Body of pancreas (tissue), 4 donors: ENCODE results near the gene CSPG4. TPM values are rescaled to one million over a fixed set of nuclear protein-coding genes. Genes with fewer than 3 reads are reported as not detected.
"Not testable (repeated sequence)": the region's sequence is repeated elsewhere in the genome, so short reads cannot be mapped to it uniquely, and the experiment has no call there.

Experiments used
- ATAC-seq: fragments of 150-250 bp; one replicate; pipeline ENCODE4 v1.9.1; 2016
- DNase-seq, 4 donors: peaks; one replicate each; pipeline ENCODE4 v3.0.0-alpha.2; 2019
- H3K27ac ChIP-seq, 4 donors: fragments of 200-600 bp; sonication (generic); 1 replicate in 3 of 4; 2 replicates in 1 of 4; pipeline versions ENCODE4 v1.5.1 to v1.6.1; 2016 to 2019; ENCODE audit warnings: mild to moderate bottlenecking in 1 of 4, mixed read lengths in 1 of 4, moderate library complexity in 1 of 4
- H3K27me3 ChIP-seq, 2 donors: fragments of 200-600 bp; sonication (generic); one replicate each; pipeline ENCODE4 v1.6.0; 2016; ENCODE audit warnings: mild to moderate bottlenecking in 1 of 2
- H3K36me3 ChIP-seq, 2 donors: fragments of 200-600 bp; sonication (generic); replicated peaks in 1 of 2; 2 replicates each; pipeline ENCODE4 v1.5.1; 2016; ENCODE audit warnings: low read depth in 2 of 2; ENCODE audit not compliant: insufficient read depth in 1 of 2
- H3K4me1 ChIP-seq: fragments of 200-600 bp; sonication (generic); one replicate; pipeline ENCODE4 v1.6.0; 2016
- H3K4me3 ChIP-seq, 2 donors: fragments of 200-600 bp; sonication (generic); 1 replicate in 1 of 2; 2 replicates in 1 of 2; pipeline ENCODE4 v1.5.1; 2016 to 2019
- H3K9me3 ChIP-seq, 3 donors: fragments of 200-600 bp; sonication (generic); 1 replicate in 2 of 3; 2 replicates in 1 of 3; pipeline ENCODE4 v1.5.1; 2016
- CTCF ChIP-seq, 7 experiments: fragments of 450-650 bp in 4 of 7; fragments of 200-600 bp in 3 of 7; sonication (generic) in 3 of 7; IDR thresholded peaks; one replicate each; pipeline ENCODE4 v1.5.1; 2016 to 2019; ENCODE audit warnings: antibody characterized with exemption in 7 of 7
- POLR2A ChIP-seq, 3 donors: fragments of 450-650 bp; IDR thresholded peaks; one replicate each; pipeline ENCODE4 v1.6.1; 2016; ENCODE audit warnings: antibody characterized with exemption in 3 of 3, mild to moderate bottlenecking in 2 of 3
- WGBS, 2 donors: methylation state at CpG; one replicate each; pipeline ENCODE4 v1.1.5; 2017; 5-methylcytosine and 5-hydroxymethylcytosine counted together
- intact Hi-C: fragments of 100-400 bp; cut with DNase I; formaldehyde crosslinking; loops from one replicate; pipeline ENCODE4 v1.15.1; 2023
- total RNA-seq, 2 donors: library from RNA; depleted of rRNA; stranded (reverse); fragments of >200 nt; gene quantifications; one replicate each; pipeline ENCODE4 v1.1.0, GENCODE V29; 2016

Gene CSPG4
- total RNA-seq, 2 donors from 2014 or later, result 3.1 to 13.8 TPM

GRCh38 chr15:75732177-75732808 is 19.6 kb upstream of the CSPG4 start:
- ATAC-seq, result no peak
- H3K4me1 ChIP-seq, result no peaks in the 10 kb centered on the region
- H3K9me3 ChIP-seq, result no peaks in the 10 kb centered on the region
- H3K27ac ChIP-seq, result no peak overlapping the region
- H3K36me3 ChIP-seq, result no peaks in the 10 kb centered on the region
- no peak for DNase-seq
- 47 to 67% methylated on average over 9 to 16 of the region's 16 CpGs for WGBS, 2 donors
- H3K4me3 ChIP-seq, result no peak overlapping the region
- no peak for TF ChIP-seq CTCF (IDR thresholded peaks at IDR 0.05)
- no peak for TF ChIP-seq POLR2A (IDR thresholded peaks at IDR 0.05)
- H3K27me3 ChIP-seq, result no peaks in the 10 kb centered on the region
- intact Hi-C loops, result no loop called here

DNA sequence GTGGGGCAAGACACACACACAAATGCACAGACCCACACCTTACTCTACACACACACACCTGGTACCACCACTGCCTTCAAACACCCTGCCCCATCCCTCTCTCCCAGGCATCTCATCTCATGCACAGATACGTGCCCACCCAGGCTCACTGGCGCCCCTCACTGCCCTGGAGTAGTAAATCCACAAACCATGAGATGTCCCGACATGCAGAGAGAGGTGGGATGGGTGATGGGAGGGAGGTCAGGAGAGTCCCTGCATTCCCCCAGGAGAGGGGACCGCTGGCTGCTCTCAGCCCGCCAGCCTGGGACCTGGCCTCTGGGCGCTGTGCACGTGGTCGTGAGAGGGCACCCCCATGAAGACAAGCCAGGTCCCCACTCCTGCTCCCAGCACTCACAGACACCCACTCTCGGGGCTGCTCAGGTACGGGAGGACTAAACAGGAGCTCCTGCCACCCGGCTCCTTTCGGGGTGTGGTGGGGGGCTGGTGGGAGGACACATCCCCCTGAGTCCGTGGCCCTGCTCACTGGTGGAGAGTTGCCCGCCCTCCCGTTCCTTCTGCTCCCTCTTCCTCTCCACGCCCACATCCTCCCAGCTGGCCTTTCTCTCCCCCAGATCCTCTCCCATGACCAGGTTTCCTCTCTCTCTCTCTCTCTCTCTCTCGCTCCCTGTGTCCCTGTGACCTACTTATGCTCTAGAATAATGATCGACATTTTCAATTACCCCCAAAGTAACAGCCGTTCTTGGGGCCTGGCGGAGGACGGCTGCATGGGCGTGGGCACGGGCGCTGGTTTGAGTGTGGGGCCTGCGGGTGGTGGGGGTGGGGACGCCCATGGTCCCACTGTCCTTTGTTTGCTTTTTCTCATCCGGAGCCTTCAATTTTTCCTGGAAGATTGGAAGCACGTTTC is 18.9 kb upstream of the CSPG4 start:
- WGBS, 2 donors, result 43 to 56% methylated on average over 20 to 28 of the region's 28 CpGs
- H3K27ac ChIP-seq, result no peak overlapping the region

GRCh38 chr15:75730376-75731247 is 18.0 kb upstream of the CSPG4 start:
- H3K27me3 ChIP-seq, H3K9me3 ChIP-seq, H3K27ac ChIP-seq, H3K4me3 ChIP-seq, intact Hi-C loops, H3K4me1 ChIP-seq, H3K36me3 ChIP-seq, ATAC-seq, DNase-seq: not testable (repeated sequence)
- 85 to 87% methylated on average over 13 to 17 of the region's 17 CpGs for WGBS, 2 donors

More for the DNA sequence above, 18.9 kb upstream of the CSPG4 start:
- intact Hi-C loops, result no loop called here
- Histone ChIP-seq H3K4me3 (no peak overlapping the region), H3K9me3 (no peaks in the 10 kb centered on the region), H3K36me3 (no peaks in the 10 kb centered on the region), H3K4me1 (no peaks in the 10 kb centered on the region), H3K27me3 (no peaks in the 10 kb centered on the region)
- ATAC-seq (no peak), DNase-seq (peak in 1 of 4 donors; percentile 37)
- no peak for TF ChIP-seq POLR2A (IDR thresholded peaks at IDR 0.05)
- no peak for TF ChIP-seq CTCF (IDR thresholded peaks at IDR 0.05)

DNA sequence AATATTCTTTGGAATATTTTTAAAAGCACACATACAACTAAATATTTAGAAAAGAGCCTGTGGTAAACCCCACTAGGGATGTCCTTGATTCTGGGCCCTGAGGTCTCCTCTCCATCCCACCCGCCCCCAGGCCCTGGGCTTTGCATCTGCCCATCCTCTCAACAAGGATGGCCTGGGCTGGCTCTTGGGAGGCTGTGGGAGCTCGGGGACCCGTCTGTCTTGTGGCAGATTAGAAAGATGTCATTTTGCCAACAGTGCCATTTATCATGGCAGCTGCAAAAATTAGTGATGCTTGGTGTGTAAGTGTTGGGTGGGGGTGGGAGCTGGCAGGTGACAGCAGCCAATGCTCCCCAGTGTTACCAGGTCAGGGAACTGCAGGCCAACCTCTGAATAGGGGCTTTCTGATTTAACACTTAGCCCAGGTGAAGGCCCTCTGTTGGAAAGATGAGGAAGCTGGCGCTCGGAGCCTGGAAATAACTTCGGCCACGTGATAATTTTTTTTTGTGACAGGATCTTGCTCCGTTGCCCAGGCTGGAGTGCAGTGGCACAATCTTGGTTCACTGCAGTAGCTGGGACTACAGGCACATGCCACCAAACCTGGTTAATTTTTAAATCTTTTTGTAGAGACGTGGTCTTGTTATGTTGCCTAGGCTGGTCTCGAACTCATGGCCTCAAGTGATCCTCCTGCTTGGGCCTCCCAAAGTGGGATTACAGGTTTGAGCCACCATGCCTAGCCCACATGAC is 16.9 kb upstream of the CSPG4 start:
- H3K27ac ChIP-seq, result no peak overlapping the region
- 72 to 76% methylated on average over 8 to 10 of the region's 10 CpGs for WGBS, 2 donors
- H3K36me3 ChIP-seq, result no peaks in the 10 kb centered on the region
- intact Hi-C loops, result loop anchor here (5.0 kb wide), 1 partner anchor 68 kb away; no protein-coding TSS in a partner anchor
- no peaks in the 10 kb centered on the region for H3K9me3 ChIP-seq
- DNase-seq, result no peak
- no peaks in the 10 kb centered on the region for H3K4me1 ChIP-seq
- no peaks in the 10 kb centered on the region for H3K27me3 ChIP-seq
- no peak for ATAC-seq
- TF ChIP-seq POLR2A (IDR thresholded peaks at IDR 0.05) (no peak), CTCF (IDR thresholded peaks at IDR 0.05) (no peak)
- no peak overlapping the region for H3K4me3 ChIP-seq
